ENCODE data around the gene SLC22A23.

The SLC22A23 gene

DNA sequence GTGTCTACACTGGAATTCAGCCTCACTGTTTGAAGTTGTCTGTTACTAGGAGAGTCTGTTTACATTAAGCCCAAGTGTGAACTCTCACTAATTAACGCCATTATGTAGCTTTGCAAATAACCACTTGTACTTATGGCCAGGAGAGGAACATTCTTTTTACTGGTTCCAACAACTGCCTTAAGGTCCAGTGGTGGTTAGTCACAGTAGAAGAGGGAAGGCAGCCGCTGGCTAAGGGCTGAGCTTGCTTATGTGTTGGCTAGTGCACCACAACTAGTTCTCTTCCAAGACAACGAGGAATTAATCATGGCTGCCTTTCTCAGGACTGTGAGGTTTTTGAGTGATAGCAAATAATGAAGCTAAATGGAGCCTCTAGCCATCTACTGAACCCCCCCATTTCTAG is 14.9 kb upstream of the SLC22A23 start:
- DNase-seq = peak; percentile 81

GRCh38 chr6:3471286-3471685 is 14.4 kb upstream of the SLC22A23 start:
- DNase-seq = peak; percentile 81

DNA sequence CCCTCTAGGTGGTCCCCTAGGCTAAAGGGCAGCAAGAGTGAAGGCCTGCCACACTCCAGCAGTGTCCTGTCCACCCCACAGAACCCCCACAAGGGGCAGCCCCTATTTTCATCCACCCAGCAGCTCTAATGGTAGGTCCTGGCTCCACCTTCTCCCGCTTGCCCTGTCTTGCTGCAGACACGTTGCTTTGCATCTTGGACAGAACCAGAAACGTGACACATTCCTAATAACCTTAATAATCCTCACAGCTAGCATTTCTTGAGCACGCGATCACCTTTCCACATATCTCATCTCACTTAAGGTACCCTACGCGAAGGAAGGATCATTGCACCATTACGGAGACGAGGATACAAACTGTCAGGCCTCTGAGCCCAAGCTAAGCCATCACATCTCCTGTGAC is 11.7 kb upstream of the SLC22A23 start:
- no peak for DNase-seq

DNA sequence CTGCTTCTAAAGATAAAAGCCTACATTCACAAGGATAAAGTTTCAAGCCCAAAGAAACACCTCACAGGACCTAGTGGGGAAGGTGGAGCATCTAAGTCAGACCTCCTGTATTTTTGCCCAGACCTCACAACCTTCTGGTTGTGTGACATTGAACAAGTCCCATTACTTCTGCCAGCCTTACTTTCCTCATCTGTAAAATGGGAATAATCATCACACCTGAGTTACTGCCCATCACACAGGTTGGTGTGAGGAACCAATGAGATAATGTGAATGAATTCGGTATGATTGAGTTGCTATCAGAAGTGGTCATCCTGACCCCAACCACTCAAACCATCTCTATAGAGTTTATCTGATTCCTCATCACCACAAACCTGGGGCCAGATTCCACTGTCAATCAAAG is 11.1 kb upstream of the SLC22A23 start:
- no peak for DNase-seq

- DNase-seq = no peak
Observed at GRCh38 chr6:3466488-3467219, 9.8 kb upstream of the SLC22A23 start.

GRCh38 chr6:3460253-3460652 is 3.4 kb upstream of the SLC22A23 start:
- DNase-seq = no peak

DNA sequence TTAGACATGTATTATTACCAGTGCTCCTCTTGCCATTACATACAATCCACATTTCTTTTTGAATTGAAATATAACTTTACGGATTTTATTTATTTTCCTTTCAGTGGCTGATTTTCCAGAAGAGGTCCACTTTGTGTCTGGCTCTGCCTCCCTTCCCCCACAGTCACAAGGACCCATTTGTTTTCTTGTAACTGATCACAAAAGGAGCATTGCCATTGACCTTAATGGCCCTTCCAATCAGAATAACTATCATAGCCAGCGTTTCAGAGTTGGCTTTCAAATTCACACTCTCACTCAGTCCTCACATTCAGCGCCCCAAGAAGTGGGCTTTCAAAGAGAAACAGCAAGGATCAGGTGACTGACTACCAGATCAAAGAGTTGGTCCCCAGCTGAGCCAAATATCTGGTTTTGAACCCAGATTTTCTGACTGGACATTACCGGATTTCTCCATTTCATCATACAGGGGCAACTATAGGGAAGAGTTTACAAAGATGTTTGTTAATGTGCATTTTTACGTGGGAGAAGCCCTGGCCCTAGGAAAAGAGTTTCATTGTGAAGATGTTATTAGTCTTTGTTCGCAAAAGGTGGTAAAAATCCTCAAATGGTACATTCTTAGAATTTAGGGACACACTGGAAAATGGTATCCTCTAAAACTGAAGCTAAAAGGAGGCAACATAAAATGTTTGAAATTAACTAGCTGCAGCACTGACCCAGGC is 2.0 kb upstream of the SLC22A23 start:
- no peak for DNase-seq

- peak; percentile 86 for DNase-seq
Observed at GRCh38 chr6:3457710-3458602, 1.1 kb upstream of the SLC22A23 start.

DNA sequence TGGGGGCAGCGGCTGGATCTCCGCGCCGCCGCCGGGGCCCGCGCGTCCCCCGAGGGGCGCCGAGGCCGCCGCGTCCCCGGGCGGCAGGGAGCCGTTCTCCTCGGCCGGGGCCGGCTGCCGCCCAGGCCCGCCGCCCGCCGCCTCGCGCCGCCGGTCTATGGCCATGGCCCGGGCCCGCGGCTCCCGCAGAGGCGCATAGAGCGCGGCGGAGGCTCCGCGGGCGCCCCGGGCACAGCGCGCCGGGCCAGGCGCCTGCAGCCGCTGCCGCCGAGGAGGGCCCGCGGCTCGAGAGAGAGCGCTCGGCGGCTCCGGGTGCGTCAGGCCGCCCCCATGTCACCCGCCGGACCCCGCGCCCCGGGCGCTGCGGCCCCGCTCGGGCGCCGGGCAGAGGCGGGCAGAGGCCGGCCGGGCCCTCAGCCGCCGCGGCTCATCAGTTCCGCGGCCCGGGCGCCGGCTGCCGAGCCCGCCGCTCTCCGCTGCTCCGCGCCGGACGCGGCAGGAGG is 404 bp downstream of the SLC22A23 start:
- DNase-seq = no peak

GRCh38 chr6:3455569-3456394 is 1.1 kb downstream of the SLC22A23 start:
- peak; percentile 46 for DNase-seq

- DNase-seq = peak; percentile 39
Observed at GRCh38 chr6:3455147-3455568, 1.7 kb downstream of the SLC22A23 start.

GRCh38 chr6:3454273-3455010 is 2.4 kb downstream of the SLC22A23 start:
- DNase-seq = no peak

- DNase-seq = no peak
Observed at GRCh38 chr6:3453413-3454272, 3.2 kb downstream of the SLC22A23 start.

DNA sequence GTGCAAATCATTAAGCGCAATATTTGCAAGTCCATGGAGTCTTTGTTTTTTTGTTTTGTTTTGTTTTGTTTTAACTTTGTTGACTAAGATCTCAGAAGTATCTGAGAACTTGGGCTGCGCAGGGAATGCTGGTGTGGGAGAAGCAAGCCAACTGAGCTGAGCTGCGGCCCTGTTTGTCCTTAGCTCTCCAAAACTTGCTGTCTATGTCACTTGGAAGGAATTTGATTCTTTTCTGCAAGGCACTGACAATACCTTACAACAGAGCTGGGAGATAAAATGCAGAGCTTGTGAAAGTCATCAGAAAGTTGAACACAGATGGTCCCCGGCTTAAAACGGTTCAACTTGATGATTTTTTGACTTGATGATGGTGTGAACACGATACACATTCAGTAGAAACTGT is 5.4 kb downstream of the SLC22A23 start:
- no peak for DNase-seq

DNA sequence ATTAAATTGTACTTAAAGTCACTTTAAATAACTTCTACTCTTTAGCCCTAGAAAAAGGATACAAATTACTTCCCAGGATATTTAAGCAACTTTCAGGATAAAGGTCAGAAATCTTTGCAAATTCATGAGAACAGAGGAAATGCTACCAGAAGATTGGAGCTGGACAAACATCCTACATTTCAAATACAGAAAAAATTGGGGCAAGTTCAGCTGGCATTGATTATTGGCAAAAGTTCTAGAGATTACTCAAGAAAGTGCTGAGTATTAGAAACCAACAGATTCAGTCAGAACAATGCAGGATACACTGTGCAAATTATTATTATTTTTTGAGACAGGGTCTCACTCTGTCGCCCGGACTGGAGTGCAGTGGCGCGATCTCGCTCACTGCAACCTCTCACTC is 6.0 kb downstream of the SLC22A23 start:
- no peak for DNase-seq

GRCh38 chr6:3449750-3450305 is 7.0 kb downstream of the SLC22A23 start:
- no peak for DNase-seq

GRCh38 chr6:3449321-3449720 is 7.5 kb downstream of the SLC22A23 start:
- no peak for DNase-seq

DNA sequence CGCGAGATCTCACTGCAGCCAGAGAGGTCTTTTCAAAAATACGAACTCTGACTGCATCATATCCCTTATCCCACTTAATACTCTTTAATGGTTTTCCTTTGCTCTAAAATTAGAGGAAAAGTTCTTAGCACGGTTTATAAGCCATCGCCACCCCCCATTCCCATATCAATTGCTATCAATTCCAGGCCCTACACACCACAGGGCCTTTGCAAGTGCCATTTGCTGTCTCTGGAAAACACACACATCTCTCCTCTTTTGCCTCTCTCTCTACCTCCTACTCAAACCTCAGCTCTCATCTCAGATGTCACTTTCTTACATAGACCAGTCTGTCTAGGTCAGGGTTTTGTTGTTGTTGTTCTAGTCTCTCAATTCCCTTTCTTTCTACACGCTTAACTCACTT is 9.8 kb downstream of the SLC22A23 start:
- no peak for DNase-seq

DNA sequence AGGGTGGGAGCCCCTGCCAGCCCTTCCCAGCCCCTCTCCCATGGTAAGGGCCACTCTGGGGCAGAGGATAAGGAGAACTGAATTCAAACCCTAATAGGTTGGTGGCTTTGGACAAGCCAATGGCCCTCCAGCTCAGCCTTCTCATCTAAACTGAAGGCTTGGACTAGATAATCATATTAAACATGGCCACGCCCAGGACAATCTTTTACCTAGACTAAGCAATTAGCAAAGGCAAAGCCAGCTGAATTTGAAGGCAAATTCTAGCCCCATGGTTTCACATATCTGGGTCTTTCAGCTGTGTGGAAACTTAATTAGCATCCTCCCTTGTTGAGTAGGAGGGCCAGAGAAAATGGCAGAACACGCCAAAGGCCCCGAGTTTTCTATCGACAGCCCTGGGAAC is 10.7 kb downstream of the SLC22A23 start:
- DNase-seq = no peak
